HUDEP-2 (cell line): ENCODE results near the gene TRIM65.
"Not testable (repeated sequence)": the region's sequence is repeated elsewhere in the genome, so short reads cannot be mapped to it uniquely, and the experiment has no call there.

Source experiments
- DNase-seq, 76 experiments: peaks; one replicate each; lab custom pipeline; 2025; ENCODE audit not compliant: unreplicated experiment in 76 of 76; lab: John Stamatoyannopoulos, UW

The TRIM65 gene

DNA sequence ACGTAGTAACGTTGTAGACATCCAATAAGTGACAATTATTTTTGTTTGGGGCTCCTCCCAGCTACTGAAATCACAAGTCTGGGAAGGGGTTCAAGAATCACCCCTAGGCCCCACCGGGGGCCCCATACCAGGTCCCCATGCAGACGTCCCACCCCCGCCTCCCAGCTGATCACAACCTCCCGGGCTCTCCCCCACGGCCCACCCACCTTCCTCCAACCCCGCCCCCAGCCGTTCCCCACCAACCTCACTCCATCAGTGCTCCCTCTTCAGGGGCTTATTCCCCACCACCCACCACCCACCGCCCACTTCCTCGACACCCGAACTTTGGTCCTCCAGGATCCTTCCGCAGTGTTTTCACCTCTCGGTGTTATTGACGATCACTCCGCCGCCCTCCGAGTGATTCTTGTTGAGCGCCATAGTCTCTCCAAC is 41.9 kb downstream of the TRIM65 start:
- peak in 8 of 76 experiments; percentile 39 to 58 (median 46) for DNase-seq

DNA sequence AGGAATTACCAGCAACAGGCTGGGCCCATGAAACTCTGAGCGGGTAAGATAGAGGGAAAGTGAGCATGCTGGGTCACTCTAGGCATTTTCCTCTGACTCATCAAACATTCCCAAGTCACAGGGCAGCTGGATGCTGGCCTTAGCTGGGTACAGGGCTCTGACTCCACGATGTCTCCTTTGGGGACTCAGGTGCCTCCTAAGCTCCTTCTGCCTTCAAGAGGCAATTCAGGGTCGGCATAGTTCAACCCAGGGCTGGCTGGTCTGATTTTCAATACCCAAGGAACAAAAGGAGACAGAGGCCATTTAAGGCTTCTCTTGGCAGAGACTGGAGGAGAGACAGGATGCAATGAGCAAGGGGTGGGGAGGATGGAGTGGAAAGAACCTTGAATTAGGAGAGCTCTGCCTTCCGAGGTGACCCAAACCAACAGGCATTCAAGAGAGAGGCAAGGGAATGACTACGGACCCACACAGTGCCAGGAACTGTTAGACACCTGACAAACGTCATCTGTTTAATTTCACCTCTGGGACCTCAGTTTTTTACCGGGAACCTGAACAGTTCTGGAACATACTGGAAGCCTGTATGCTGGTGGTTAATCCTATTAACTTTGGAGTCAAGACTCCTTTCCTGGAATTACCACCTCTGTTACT is 42.5 kb downstream of the TRIM65 start:
- no peak for DNase-seq

DNA sequence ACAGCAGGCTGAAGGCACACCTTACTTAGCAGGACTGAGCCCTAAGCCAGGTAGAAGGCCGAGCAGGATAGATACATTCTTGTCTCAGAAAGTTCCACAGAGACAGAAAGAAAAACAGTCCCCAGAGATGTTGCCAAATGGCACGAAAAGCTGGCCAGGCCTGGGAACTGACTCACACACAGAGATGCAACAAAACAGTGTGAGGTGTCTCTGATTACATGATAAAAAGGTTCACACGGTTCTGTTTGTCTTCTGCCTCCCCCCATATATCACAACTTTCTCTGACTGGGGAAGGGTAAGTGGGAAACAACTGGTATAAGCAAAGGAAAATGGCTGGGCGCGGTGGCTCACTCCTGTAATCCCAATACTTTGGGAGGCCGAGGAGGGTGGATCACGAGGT is 43.3 kb downstream of the TRIM65 start:
- DNase-seq, result peak in 1 of 76 experiments; percentile 3

DNA sequence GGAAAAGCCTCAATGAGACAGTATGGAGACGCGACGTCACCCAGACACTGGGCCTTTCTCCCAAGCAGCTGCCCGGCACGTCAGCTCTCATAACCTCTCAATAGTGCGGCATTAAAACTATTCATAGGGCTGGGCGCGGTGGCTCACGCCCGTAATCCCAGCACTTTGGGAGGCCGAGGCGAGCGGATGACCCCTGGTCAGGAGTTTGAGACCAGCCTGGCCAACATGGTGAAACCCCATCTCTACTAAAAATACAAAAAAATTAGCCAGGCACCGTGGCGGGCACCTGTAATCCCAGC is 45.1 kb downstream of the TRIM65 start:
- not testable (repeated sequence) for DNase-seq

DNA sequence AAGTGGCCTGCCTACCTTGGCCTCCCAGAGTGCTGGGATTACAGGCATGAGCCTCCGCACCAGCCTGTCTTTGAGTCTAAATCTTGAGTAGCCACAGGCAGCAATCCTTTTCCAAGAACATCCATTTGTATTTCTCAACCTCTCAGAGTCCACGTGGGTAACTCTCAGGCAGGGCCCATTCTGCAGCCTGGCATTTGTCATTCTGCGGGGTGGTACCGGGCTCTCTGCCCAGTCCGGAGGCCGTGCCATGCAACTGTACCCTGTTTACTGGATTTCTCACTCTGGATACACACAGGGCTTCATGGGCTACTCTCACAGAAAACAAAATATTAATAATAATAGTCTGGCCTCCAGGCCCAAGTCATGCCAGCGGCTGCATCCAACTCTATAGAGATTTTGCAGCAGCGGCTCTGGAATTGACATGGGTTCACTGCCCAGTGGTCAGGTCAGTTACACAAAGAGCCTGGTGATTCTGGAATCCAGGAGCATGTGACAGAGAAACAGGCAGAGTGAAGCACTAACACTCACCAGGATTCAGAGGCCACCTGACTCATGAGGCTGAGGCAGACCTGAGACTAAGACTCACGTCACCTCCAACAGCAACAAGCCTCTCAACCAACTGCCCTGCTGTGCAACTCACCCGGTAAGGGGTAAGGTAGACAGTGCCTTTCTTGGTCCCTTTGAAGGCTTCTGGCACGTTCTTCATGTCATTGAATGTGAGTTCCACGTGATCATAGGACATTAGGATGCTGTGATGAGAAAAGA is 45.6 kb downstream of the TRIM65 start:
- DNase-seq, result no peak

DNA sequence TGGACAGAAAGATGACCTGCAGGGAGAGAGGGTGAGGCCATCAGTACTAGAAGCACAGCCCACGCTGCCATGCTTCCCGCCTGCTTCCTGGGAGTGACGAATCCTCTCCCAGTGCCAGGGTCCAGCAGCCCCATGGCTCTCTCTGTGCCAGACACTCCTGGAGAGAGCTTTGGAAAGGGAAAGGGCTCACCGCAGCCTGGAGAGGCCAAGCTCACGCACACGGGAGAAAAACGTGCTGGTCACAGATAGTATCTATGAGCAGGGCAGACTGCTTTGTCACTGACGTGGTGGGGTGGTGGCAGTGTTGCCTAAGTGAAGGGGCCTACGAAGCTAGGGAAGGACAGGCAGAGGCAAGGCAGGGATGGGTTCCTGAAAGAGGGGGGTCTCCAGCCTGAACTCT is 47.0 kb downstream of the TRIM65 start:
- peak in 15 of 76 experiments; percentile 9 to 47 (median 27) for DNase-seq

DNA sequence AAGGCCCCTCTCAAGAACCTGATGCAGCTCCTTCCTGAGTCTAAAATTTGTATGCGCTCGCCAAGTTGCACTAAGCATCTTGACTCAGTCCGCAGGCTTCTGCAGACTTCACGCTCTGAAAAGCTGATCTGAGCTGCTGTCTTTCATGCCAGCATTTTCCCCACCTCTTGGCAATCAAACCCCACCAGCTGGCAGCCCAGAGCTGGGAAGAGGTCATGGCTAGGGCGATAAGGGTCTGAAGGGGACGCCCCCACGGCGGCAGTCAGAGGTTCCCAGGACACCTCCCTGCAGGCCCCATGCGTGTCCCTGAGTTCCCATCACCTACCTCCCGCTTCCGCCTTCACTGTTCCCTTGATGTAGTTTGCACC is 47.5 kb downstream of the TRIM65 start:
- peak in 42 of 76 experiments; percentile 8 to 77 (median 34) for DNase-seq

DNA sequence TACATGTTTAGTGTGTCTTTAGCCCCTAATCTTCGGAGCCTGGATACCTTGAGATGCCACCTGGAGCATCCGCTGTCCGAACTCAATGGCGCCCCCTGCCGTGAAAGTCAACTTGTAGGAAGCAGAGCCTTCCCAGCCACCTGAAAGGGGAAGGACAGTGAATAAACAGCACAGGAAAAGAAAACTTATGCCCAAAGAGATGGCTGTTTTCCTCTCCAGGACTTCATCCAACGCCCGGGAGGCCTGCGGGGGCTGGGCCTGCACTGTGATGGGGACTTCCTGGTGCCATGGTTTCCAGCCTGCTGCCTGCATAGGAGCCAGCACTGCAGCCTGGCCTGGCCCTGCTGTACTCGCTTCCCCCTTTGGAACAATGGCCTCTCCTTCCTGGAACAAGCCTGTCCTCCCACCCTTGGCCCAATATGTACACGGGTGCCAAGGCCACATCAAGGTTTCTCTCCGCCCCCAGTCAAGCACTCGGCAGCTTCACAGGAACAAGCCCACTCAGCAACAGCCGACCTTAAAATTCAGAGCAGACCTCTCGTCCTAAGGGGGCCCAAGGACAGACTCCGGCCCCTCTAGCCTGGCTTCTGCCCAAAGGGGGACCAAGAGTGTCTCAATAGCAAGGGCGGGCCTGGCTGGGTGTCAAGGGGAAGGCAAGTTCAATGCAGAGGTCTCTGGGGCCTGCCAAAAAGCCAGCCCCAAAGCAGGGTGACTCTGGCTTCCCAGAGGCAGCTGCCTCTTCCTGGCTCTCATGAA is 48.0 kb downstream of the TRIM65 start:
- DNase-seq, result peak in 56 of 76 experiments; percentile 16 to 85 (median 56)

DNA sequence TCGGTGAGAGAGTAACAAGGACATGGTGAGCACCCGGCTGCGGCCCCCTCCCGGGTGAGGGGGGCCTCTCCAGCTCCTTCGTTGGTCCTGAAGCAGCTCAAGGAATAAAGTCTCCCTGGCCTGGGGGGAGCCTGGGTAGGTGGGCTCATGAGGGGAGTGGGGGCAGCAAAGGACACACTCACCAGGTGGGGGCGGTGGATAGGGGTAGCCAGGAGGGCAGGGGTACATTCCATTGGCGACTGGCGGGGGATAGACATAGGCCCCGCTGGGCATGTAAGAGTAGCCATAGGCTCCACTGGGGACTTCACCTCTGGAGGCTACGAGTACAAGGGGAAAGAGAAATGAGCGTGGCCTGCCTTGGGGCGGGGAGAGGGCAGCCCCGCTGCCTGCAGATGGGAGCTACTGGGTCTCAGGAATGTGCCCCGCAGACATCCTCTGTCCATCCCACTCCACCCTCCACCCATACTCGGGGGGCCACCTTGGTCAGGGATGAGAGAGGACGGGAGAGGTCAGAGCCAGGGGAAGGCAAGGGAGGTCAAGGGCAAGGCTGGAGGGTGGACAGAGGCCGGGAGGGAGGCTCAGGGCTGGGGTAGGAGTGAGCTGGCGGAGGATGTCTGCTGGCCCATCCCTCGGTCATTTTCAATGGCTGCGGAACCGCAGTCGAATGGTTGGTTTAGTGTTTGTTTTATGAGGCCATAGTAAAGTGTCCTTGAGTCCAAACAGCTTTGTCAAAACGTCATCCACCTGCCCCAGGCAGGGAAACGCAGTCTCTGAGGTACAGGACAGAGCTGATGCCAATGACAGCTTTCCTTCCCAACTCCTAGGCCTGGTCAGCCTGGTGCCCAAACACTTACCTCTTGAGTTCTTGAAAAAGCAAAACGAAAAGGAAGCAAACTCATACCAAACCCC is 48.9 kb downstream of the TRIM65 start:
- DNase-seq, result no peak

DNA sequence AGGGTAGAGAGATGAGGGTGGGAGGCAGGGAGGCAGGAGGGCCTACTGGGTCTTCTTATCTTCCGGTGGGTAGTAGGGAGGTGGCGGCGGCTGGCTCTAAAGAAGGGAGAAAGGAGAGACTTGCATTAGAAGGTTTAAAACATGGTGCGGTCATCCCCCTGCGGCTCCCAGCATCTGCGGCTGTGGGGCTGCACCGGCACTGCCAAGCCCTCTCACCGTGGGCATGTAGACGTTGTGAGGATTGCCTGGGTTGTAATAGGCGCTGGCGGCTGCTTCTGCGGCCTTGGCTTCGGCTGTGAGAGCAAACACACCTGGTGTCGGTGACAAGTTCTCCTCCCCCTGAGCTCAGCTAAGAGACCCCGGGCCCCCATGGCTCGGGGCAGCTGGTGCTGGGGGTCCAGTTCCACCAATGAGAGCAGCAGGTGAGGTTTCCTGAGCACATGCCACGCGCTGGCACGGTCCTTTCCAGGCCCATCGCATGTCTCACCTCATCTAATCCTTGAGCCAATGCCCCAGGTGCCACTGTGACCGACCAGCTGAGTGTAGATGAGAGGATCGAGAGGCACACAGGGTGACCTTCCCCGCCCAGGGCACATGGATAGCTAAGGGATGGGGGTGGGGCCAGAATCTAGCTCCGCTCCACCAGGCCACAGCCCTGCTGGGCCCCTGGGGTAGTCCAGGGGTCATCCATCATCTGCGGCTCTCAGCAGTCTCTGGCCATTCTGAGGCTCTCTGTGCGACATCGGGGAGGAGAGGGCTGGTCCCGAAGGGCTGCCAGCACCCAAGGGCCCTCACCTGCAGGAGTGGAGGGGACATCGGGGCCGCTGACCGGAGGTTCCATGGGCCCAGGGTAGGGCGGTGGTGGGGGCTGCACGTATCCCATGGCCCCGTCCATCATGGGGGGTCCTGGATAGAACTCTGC is 49.8 kb downstream of the TRIM65 start:
- no peak for DNase-seq

DNA sequence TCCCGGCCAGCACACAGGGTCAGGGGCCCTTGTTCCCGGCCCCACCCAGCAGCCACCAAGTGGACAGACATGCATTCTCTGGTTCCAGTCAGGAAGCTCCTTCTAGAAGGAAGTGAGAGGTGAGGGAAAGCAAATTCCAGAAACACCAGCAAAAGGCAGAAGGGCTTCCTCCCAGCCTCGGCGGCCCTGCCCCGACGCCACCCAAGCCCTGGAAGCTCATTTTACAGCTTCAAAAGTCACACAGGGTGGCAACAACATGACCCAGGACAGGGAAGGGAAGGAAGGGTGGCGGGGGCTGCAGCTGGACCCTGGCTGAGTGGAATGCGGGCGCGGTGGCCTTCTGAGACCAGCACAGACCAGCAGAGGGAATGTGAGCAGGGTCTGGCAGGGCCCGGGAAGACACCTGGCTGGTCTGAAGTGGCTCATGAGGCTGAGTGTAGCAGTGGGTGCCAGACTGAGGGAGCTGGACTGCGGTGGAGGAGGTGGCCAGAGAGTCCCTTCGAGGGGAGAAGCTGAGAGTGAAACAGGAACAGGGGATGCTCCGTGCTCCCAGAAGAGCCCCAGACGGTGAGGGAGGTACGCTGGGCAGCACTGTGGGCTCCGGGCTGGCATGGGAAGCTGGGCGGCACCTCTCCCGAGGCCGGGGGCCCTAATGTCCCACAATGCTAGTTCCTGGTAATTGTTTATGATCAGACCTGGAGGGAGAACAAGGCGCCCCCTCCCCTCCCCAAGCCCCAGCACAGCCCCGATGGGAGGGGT is 50.6 kb downstream of the TRIM65 start:
- no peak for DNase-seq

DNA sequence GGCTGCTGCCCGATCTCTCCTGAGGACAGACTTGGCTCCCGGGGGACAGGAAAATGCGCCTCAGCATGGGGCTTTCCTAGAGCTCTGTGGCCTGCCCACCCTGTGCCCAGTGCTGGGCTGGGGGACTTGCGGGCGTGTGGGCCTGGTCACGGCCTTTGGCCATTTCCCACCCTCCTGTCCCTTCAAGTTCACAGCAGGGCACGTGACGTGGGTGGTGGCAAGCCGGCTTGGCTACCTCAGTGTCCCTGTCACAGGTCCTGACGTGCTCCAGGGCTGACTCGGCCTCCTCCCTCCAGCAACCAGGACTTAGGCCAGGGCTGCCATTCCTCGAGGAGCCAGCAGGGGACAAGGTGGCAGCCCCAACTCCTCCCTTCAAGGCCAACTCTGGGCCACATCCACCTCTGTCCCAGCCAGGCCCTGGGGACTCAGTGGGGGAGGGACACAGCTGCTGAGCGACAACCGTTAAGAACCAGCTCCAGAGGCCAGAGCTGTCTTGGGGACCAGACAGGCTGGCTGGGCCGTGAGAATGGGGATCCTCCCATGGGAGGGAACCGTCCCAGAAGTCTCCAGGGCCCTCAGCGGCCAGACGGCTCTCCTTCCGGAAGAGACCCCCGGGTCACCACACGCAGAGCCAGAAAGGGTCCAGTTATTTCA is 51.6 kb downstream of the TRIM65 start:
- DNase-seq, result peak in 75 of 76 experiments; percentile 32 to 98 (median 92)

DNA sequence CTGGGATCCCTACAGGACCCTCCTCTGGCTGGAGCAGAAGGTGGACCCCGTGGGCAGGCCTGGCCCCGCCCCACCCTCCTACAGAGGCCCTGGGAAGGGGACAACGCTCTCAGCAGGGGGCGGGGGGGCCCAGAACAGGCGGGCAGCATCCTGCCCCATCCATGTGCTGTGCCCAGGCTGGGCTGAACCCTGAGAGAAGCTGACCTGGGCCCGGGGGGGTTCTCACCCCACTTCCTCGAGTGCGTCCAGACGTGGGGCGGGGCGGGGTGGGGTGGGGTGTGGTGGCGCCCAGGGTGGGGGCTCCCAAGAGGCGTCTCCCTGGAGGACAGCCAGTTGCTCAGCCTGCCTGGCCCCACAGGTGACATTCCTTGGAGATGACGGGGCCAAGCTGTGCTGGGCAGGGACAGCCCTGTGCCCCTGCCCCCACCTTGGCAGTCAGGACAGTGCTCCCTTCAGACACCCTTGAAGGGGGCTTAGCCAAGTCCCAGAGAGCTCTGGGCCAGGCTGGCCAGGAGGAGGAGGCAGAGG is 52.2 kb downstream of the TRIM65 start:
- DNase-seq, result peak in 58 of 76 experiments; percentile 22 to 82 (median 54)

DNA sequence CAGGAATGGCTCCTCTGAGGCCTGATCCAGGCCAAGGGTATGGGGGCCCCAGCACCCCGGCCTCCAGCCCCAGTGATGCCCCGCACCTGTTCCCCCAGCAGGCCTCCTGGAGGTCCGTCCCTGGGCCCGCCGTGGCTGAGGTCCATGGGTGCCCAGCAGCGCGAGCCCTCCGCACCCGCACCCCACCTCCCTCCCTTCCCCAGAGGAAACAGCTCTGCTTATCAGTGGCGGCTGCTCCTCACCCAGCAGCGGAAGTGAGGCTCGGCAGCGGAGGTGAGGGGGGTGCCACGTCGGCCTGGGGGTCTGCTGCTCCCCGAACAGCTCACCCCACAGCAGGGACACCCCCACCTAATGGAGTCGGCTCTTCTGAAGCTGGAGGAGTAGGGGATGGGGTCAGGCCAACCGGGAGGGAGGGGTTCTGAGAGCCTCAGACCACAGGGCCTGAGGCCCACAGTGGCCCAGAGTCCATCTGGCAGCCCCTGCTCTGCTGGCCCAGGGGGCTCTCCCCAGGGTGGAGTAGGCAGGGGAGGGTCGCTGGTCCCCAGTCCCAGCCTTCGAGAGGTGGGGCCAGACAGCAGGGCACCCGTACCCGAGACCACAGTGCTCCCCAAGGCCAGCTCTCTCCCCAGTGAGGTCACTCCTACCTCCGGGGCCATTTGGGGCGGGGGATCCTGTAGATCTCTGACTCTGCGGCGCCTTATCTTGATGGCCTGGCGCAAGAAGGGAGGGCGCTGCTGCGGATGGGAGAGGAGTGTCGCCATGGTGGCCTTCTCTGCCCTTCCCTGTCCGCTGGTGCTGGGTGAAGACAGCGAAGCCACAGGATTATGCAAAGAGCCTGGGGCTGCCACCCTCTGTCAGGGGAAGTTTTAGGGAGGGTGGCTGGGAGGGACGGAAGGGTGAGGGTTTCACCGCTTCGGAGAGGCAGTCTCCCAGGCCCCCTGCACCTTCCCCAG is 52.9 kb downstream of the TRIM65 start, which contains the start of gene UNC13D:
UNC13D (minus strand) TSS at position 828 of the 953 bp plus-strand sequence; CDS start at position 761, 67 bp downstream.
- peak in 71 of 76 experiments; percentile 28 to 89 (median 62) for DNase-seq

DNA sequence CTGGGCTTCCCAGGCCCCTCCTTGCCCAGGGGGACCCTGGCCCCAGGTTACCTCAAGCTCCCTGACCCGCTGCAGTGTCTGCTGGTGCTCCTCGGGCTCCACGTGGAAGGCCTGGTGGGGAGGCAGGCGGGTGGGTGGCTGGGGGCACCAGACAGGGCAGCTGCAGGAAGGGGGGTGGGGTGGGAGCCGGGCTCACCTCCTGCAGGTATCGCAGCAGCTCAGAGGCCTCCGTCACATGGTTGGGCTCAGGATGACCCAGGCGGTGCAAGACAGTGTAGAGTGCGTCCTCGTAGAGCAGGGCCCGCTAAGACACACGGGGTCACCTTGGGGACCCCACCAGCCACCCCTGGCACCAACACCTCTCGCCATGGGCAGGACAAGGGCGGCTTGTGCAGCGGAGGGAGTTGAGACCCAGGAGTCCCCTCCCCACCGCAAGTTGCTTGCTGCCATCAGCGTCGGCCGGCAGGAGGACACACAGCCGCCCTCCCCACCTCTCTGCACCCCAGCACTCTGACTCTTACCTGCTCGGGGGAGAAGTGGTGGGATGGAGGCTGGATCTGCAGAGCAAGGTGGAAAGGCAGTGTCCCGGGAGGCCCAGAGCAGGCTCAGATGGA is 53.7 kb downstream of the TRIM65 start:
- peak in 1 of 76 experiments; percentile 48 for DNase-seq

DNA sequence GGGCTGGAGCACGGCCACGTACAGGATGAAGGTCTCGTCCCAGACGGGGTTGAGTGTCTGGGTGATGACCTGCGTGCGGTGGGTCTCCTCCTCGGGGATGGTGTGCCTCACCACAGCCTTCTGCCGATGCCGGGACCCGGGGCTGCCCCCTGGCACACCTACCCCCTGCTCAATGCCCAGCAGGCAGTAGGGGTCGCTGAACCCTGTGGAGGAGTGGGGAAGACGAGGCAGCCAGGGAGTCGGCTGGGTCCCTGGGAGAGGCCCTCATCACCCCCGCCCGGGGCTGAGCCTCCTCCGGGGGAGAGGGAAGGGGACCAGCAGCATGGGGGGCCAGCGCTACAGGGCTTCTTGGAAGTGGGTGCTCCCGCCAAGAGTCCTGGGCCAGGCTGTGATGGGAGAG is 54.3 kb downstream of the TRIM65 start:
- no peak for DNase-seq
